Heart right ventricle (tissue), 16 donors: ENCODE results near the gene HERC6. TPM values are rescaled to one million over a fixed set of nuclear protein-coding genes. Genes with fewer than 3 reads are reported as not detected.

Source experiments
- ATAC-seq, 8 donors: fragments of 200-7000 bp; cut with Tn5 transposase; one replicate each; pipeline ENCODE4 v1.9.1; 2020; ENCODE audit warnings: mild to moderate bottlenecking in 8 of 8, moderate library complexity in 8 of 8, moderate number of reproducible peaks in 1 of 8
- DNase-seq, 2 donors: peaks; one replicate each; pipeline ENCODE4 v3.0.0-alpha.2; 2020
- H3K27ac ChIP-seq, 10 donors: fragments of 200-600 bp; sonication (generic) in 2 of 10; one replicate each; pipeline versions ENCODE4 v1.5.0 to v1.8.0; 2020 to 2022; ENCODE audit warnings: mild to moderate bottlenecking in 3 of 10
- H3K27me3 ChIP-seq, 7 donors: fragments of 200-600 bp; one replicate each; pipeline ENCODE4 v1.8.0; 2021 to 2022; ENCODE audit warnings: mild to moderate bottlenecking in 2 of 7
- H3K36me3 ChIP-seq, 9 donors: fragments of 200-600 bp; sonication (generic) in 1 of 9; one replicate each; pipeline versions ENCODE4 v1.5.0 to v1.8.0; 2020 to 2022; ENCODE audit warnings: mild to moderate bottlenecking in 2 of 9
- H3K4me1 ChIP-seq, 9 donors: fragments of 200-600 bp; sonication (generic) in 1 of 9; one replicate each; pipeline versions ENCODE4 v1.5.0 to v1.8.0; 2020 to 2022; ENCODE audit warnings: mild to moderate bottlenecking in 4 of 9
- H3K4me3 ChIP-seq, 10 donors: fragments of 200-600 bp; sonication (generic) in 2 of 10; one replicate each; pipeline versions ENCODE4 v1.5.0 to v1.8.0; 2020 to 2022; ENCODE audit warnings: mild to moderate bottlenecking in 7 of 10, moderate library complexity in 2 of 10
- H3K9me3 ChIP-seq, 11 donors: fragments of 200-600 bp in 10 of 11; sonication (generic) in 2 of 11; one replicate each; pipeline versions ENCODE4 v1.5.0 to v1.8.0; 2013 to 2022; ENCODE audit warnings: mild to moderate bottlenecking in 2 of 11, control low read depth in 1 of 11, moderate library complexity in 1 of 11
- CTCF ChIP-seq, 9 donors: fragments of 200-600 bp; sonication (generic) in 2 of 9; IDR thresholded peaks; one replicate each; pipeline versions ENCODE4 v1.5.0 to v1.8.0; 2021 to 2022; ENCODE audit warnings: antibody characterized with exemption in 9 of 9, mild to moderate bottlenecking in 5 of 9, moderate library complexity in 1 of 9
- WGBS, 2 donors: extraction: QIAGEN DNeasy Blood & Tissue Kit; methylation state at CpG; one replicate each; pipeline ENCODE4 v1.1.7; 2013; ENCODE audit warnings: inconsistent platforms in 1 of 2; 5-methylcytosine and 5-hydroxymethylcytosine counted together
- intact Hi-C, 10 donors: fragments of 100-400 bp; cut with DNase I; formaldehyde crosslinking; loops; one replicate each; pipeline versions ENCODE4 v1.11.1 to v1.14.2; 2022
- polyA plus RNA-seq, 2 donors: library from polyadenylated mRNA; stranded (reverse); fragments of 200-250 nt; gene quantifications; one replicate each; pipeline ENCODE4 v1.2.3, GENCODE V29; 2013
- total RNA-seq, 10 donors: library from RNA; stranded (reverse); fragmentation: NEBNext Ultra II Directional in 3 of 10; extraction: Animal tissue kit (Norgen Biotek cat#: 25700) in 3 of 10; gene quantifications; one replicate each; pipeline versions ENCODE4 v1.2.1 to v1.2.4, GENCODE V29; 2021 to 2023
- donor health status: Arrhythmogenic right ventricular cardiomyopathy.
- donor health status: ischemic (EF 13 %, LVEDD 7.1; RV severe dilation, severe dysfunction).
- donor health status: healthy with polysubstance abuse.
- donor health status: DM: no; HTN: yes; CAD: no.
- donor health status: DM: no; HTN: no; CAD: no.
- donor health status: ischemic (EF 25% LVEDD 6.9; RV normal size, moderate dysfunction).
- donor health status: ischemic (EF 25% LVEDD 5.7; RV mildly dilated, moderate dysfunction).
- donor health status: healthy.
- donor health status: DM: yes; HTN: yes; CAD: no.
- donor health status: Ischemic cardiomyopathy.
- donor health status: ischemic (EF 35%, LVEDD 5.7; RV mildly dilated, moderate dysfunction).
- donor health status: nonischemic (EF 11% LVEDD 7.7; RV severe dilation, severe dysfunction).
- donor health status: DM: yes; HTN: yes; CAD: no.
- donor health status: PGD.
- donor health status: ischemic (EF 29% LVEDD 5.4; RV normal size, mild dysfunction).
- donor health status: nonischemic (EF 23%, LVEDD 6.1; RV moderate dilation, normal function).

HERC6 gene
- total and polyA plus RNA-seq, 12 donors: 1.8 to 20.0 (median 14.6) TPM

DNA sequence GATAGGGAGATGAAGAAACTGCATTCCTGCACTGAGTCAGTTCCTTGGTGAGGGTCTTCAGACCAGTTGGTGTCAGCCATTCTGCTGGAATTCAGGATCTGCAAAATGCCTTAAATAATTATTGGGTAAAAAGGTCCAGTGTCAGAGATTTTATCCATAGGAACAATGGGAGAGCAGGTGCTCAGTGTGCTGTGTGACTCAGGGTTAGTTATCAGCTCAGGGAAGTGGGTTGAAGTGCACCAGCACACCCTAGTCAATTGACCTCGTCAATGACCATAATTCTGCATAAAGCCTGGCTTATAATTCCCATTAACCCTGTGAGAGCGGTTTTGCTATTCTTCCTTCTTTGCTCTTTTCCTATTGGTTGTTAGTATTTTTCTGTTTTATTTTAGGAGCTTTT, 37.3 kb downstream of the HERC6 start:
- Histone ChIP-seq H3K4me3 (no peak overlapping the region), H3K27me3 (no peaks in the 10 kb centered on the region), H3K4me1 (no peaks in the 10 kb centered on the region), H3K9me3 (no peaks in the 10 kb centered on the region), H3K27ac (no peak overlapping the region), H3K36me3 (peaks cover 0 to 93% (median 8%) of the 10 kb centered on the region in 9 donors)
- no peak for TF ChIP-seq CTCF (IDR thresholded peaks at IDR 0.05)
- DNase-seq (no peak), ATAC-seq (no peak)
- intact Hi-C loops: no loop called here
- WGBS, 2 donors: 78 to 84% methylated on average over 2 of the region's 2 CpGs

- no peaks in the 10 kb centered on the region for H3K27me3 ChIP-seq
- H3K4me3 ChIP-seq: no peak overlapping the region
- no peak overlapping the region for H3K27ac ChIP-seq
- no peak for TF ChIP-seq CTCF (IDR thresholded peaks at IDR 0.05)
- intact Hi-C loops: no loop called here
- DNase-seq: no peak
- peaks cover 0 to 80% (median 4%) of the 10 kb centered on the region in 9 donors for H3K36me3 ChIP-seq
- ATAC-seq: no peak
- H3K4me1 ChIP-seq: no peaks in the 10 kb centered on the region
- 86 to 87% methylated on average over 3 of the region's 3 CpGs for WGBS, 2 donors
- no peaks in the 10 kb centered on the region for H3K9me3 ChIP-seq
Measured at GRCh38 chr4:88418411-88418810, 39.8 kb downstream of the HERC6 start.

- TF ChIP-seq CTCF (IDR thresholded peaks at IDR 0.05): no peak
- H3K27ac ChIP-seq: no peak overlapping the region
- no peaks in the 10 kb centered on the region for H3K27me3 ChIP-seq
- intact Hi-C loops: no loop called here
- no peak overlapping the region for H3K4me3 ChIP-seq
- H3K9me3 ChIP-seq: no peaks in the 10 kb centered on the region
- WGBS, 2 donors: 84% methylated on average over 5 of the region's 5 CpGs
- no peaks in the 10 kb centered on the region for H3K4me1 ChIP-seq
- ATAC-seq: no peak
- peaks cover 0 to 80% (median 0%) of the 10 kb centered on the region in 9 donors for H3K36me3 ChIP-seq
- no peak for DNase-seq
Measured at GRCh38 chr4:88419874-88420273, 41.2 kb downstream of the HERC6 start.

DNA sequence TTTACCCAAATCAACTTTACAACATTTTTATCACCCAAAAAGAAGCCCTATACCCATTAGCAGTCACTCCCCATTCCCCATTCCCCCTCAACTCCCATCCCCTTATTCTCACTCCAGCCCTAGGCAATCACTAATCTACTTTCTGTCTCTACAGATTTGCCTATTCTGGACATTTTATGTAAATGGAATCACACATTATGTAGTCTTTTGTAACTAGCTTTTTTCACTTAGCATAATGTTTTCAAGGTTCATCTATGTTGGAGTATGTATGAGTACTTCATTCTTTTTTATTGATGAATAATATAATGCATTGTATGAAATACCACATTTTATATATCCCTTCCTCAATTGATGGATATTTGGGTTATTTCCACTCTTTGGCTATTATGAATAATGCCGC, 42.2 kb downstream of the HERC6 start:
- 98 to 100% methylated on average over 1 of the region's 1 CpG for WGBS, 2 donors
- no peak overlapping the region for H3K4me3 ChIP-seq
- H3K9me3 ChIP-seq: no peaks in the 10 kb centered on the region
- no peak for TF ChIP-seq CTCF (IDR thresholded peaks at IDR 0.05)
- no peak for DNase-seq
- peaks cover 0 to 80% (median 0%) of the 10 kb centered on the region in 9 donors for H3K36me3 ChIP-seq
- no peaks in the 10 kb centered on the region for H3K27me3 ChIP-seq
- ATAC-seq: no peak
- no peaks in the 10 kb centered on the region for H3K4me1 ChIP-seq
- no peak overlapping the region for H3K27ac ChIP-seq
- intact Hi-C loops: no loop called here
